Fibroblast of lung (primary cell): ENCODE results near the gene ABLIM2. TPM values are rescaled to one million over a fixed set of nuclear protein-coding genes. Genes with fewer than 3 reads are reported as not detected.
A peak's percentile ranks its signal among the peaks of the same experiment; 100 is the strongest.

Source experiments
- DNase-seq, 2 donors: peaks; one replicate each; pipeline versions ENCODE4 v3.0.0 to v3.0.0-alpha.2; 2010; ENCODE audit warnings: low read depth in 2 of 2
- H2AFZ ChIP-seq: 2 replicates; pipeline ENCODE4 v1.5.1; 2012; ENCODE audit warnings: low read length, control low read depth, inconsistent platforms
- H3K27ac ChIP-seq: 2 replicates; pipeline ENCODE4 v1.5.1; 2011; ENCODE audit warnings: low read length, control low read depth; ENCODE audit not compliant: insufficient read depth
- H3K27me3 ChIP-seq: 2 replicates; pipeline ENCODE4 v1.5.1; 2011; ENCODE audit warnings: mild to moderate bottlenecking, low read length; ENCODE audit not compliant: control insufficient read depth, insufficient read depth
- H3K36me3 ChIP-seq: 2 replicates; pipeline ENCODE4 v1.5.1; 2011; ENCODE audit warnings: low read length; ENCODE audit not compliant: control insufficient read depth, insufficient read depth
- H3K4me1 ChIP-seq: 2 replicates; pipeline ENCODE4 v1.5.1; 2011; ENCODE audit warnings: low read length; ENCODE audit not compliant: control insufficient read depth, insufficient read depth; ENCODE audit errors: extremely low read depth
- H3K4me2 ChIP-seq: 2 replicates; pipeline ENCODE4 v1.5.1; 2011; ENCODE audit warnings: low read length, control low read depth; ENCODE audit not compliant: insufficient read depth; ENCODE audit errors: extremely low read depth
- H3K4me3 ChIP-seq, 4 experiments: fragments of 200-600 bp in 1 of 4; sonication (generic) in 1 of 4; replicated peaks in 1 of 4; 2 replicates each; pipeline ENCODE4 v1.5.1; 2011 to 2016; ENCODE audit warnings: low read length in 4 of 4, low read depth in 3 of 4, mild to moderate bottlenecking in 3 of 4, control low read depth in 2 of 4, inconsistent platforms in 1 of 4, mixed read lengths in 1 of 4; ENCODE audit not compliant: insufficient read depth in 1 of 4; ENCODE audit errors: control extremely low read depth in 1 of 4
- H3K79me2 ChIP-seq: 2 replicates; pipeline ENCODE4 v1.5.1; 2012; ENCODE audit warnings: mild to moderate bottlenecking, low read length, inconsistent platforms; ENCODE audit not compliant: control insufficient read depth, insufficient read depth
- H3K9ac ChIP-seq: 2 replicates; pipeline ENCODE4 v1.5.1; 2011; ENCODE audit warnings: mild to moderate bottlenecking, low read length, control low read depth; ENCODE audit not compliant: insufficient read depth
- H3K9me3 ChIP-seq: 2 replicates; pipeline ENCODE4 v1.5.1; 2012; ENCODE audit warnings: low read depth, low read length; ENCODE audit not compliant: control insufficient read depth, insufficient read depth
- H4K20me1 ChIP-seq: 2 replicates; pipeline ENCODE4 v1.5.1; 2011; ENCODE audit warnings: low read length; ENCODE audit not compliant: control insufficient read depth, insufficient read depth; ENCODE audit errors: extremely low read depth
- EZH2 ChIP-seq: IDR thresholded peaks from 2 replicates; pipeline ENCODE4 v1.5.1; 2012; ENCODE audit warnings: low read length, control low read depth, mild to moderate bottlenecking; ENCODE audit errors: missing control alignments
- polyA plus RNA-seq, 2 donors: library from polyadenylated mRNA; depleted of rRNA in 1 of 2; stranded (reverse) in 1 of 2; unstranded in 1 of 2; fragments of >200 nt; gene quantifications; 2 replicates each; pipeline ENCODE4 v1.2.1, GENCODE V29; 2011 to 2012; ENCODE audit warnings: missing spikeins in 1 of 2
- total RNA-seq: library from RNA; depleted of rRNA; stranded (reverse); fragments of >200 nt; gene quantifications from 2 replicates; pipeline ENCODE4 v1.2.1, GENCODE V29; 2014
- TF ChIP-seq, protein P1 (sequence below), 2 donors: IDR thresholded peaks in 1 of 2; conservative IDR thresholded peaks in 1 of 2; 1 replicate in 1 of 2; 2 replicates in 1 of 2; pipeline ENCODE4 v1.5.1; 2011 to 2012; ENCODE audit warnings: low read length in 2 of 2, control low read depth in 1 of 2, inconsistent platforms in 1 of 2, low read depth in 1 of 2, mild to moderate bottlenecking in 1 of 2

The ABLIM2 gene
- total and polyA plus RNA-seq, 2 donors (not counting 1 experiment from before 2014, with no cell fraction given) = 0.66 to 2.6 TPM

DNA sequence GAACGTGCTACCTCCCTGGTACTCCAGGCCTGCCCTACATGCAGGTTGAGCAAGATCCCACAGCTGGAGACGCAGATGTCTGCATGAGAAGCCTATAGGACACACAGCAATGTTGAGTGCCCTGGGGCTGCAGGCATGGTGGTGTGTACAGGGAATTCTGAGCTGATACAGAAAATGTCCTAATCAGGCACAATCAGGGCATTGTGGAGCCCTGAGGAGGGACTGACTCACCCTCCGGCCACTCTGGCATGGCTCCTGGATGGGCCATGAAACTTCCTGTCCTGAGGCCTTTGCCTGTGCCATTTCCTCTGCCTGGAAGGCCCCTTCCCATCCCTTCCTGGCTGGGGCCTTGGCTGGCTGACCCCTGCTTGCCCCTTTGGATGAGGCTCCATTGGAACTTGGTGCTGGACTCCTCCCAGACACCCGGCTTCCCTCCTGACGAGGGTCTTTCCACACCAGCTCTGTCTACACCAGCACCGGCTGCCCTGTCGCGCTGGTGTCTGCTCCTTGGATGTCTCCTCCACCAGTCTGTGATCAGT, 202.3 kb downstream of the ABLIM2 start:
- Histone ChIP-seq H3K27ac (no peak overlapping the region), H3K9ac (no peak overlapping the region), H3K27me3 (no peaks in the 10 kb centered on the region), H3K4me1 (peaks cover 16% of the 10 kb centered on the region), H3K36me3 (no peaks in the 10 kb centered on the region), H4K20me1 (no peaks in the 10 kb centered on the region), H2AFZ (peak overlapping the region; percentile 34), H3K4me3 (no peak overlapping the region), H3K4me2 (peak overlapping the region; percentile 6), H3K79me2 (no peaks in the 10 kb centered on the region), H3K9me3 (no peaks in the 10 kb centered on the region)
- peak; percentile 62 to 79 for DNase-seq
- TF ChIP-seq EZH2 = no peak
- TF ChIP-seq, protein P1, sequence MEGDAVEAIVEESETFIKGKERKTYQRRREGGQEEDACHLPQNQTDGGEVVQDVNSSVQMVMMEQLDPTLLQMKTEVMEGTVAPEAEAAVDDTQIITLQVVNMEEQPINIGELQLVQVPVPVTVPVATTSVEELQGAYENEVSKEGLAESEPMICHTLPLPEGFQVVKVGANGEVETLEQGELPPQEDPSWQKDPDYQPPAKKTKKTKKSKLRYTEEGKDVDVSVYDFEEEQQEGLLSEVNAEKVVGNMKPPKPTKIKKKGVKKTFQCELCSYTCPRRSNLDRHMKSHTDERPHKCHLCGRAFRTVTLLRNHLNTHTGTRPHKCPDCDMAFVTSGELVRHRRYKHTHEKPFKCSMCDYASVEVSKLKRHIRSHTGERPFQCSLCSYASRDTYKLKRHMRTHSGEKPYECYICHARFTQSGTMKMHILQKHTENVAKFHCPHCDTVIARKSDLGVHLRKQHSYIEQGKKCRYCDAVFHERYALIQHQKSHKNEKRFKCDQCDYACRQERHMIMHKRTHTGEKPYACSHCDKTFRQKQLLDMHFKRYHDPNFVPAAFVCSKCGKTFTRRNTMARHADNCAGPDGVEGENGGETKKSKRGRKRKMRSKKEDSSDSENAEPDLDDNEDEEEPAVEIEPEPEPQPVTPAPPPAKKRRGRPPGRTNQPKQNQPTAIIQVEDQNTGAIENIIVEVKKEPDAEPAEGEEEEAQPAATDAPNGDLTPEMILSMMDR (conservative IDR thresholded peaks at IDR 0.05 in 1 of 2, IDR thresholded peaks at IDR 0.05 in 1 of 2; ENCODE audit: low read depth in 1 of 2, low read length in 2 of 2) = no peak

DNA sequence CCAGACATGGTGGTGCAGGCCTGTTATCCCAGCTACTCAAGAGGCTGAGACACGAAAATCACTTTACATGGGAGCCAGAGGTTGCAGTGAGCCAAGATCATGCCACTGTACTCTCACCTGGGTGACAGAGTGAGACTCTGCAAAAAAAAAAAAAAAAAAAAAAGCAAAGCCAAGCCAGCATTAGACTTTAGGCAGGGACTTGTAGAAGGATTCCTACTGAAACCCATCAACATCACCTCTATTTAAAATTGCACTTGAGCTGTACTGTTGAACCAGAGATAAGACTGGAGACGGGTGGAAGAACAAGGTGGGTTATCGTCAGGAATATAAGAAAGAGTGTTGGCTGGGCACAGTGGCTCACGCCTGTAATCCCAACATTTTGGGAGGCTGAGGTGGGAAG, 203.2 kb downstream of the ABLIM2 start:
- H2AFZ ChIP-seq = no peak overlapping the region
- no peaks in the 10 kb centered on the region for H3K79me2 ChIP-seq
- no peak overlapping the region for H3K4me3 ChIP-seq
- peaks cover 10% of the 10 kb centered on the region for H3K4me1 ChIP-seq
- H3K27ac ChIP-seq = no peak overlapping the region
- H3K27me3 ChIP-seq = no peaks in the 10 kb centered on the region
- H3K36me3 ChIP-seq = no peaks in the 10 kb centered on the region
- H3K9me3 ChIP-seq = no peaks in the 10 kb centered on the region
- H3K9ac ChIP-seq = no peak overlapping the region
- DNase-seq = no peak
- no peaks in the 10 kb centered on the region for H4K20me1 ChIP-seq
- no peak overlapping the region for H3K4me2 ChIP-seq
- TF ChIP-seq, protein P1 (conservative IDR thresholded peaks at IDR 0.05 in 1 of 2, IDR thresholded peaks at IDR 0.05 in 1 of 2; ENCODE audit: low read depth in 1 of 2, low read length in 2 of 2) = no peak
- TF ChIP-seq EZH2 = no peak

DNA sequence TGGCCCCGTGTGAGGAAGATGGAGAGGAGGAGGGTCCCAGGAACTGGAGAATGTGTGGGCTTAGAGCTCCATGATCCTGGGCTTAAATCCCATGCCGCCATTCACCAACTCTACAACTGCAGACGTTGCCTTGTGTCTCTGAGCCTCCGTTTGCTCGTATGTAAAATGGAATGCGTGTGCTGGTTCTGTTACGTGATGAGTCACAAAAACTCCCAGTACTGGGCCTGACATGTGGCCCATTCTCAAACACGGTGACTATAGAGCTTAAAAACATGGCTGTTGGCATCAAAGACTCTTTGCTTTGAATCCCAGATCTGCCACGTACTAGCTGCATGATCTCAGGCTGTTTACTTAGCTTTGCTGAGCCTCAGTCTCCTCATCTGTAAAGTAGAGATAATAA, 206.0 kb downstream of the ABLIM2 start:
- no peaks in the 10 kb centered on the region for H3K27me3 ChIP-seq
- DNase-seq = no peak
- no peaks in the 10 kb centered on the region for H3K9me3 ChIP-seq
- H3K36me3 ChIP-seq = no peaks in the 10 kb centered on the region
- H3K4me3 ChIP-seq = no peak overlapping the region
- H3K9ac ChIP-seq = no peak overlapping the region
- H3K27ac ChIP-seq = no peak overlapping the region
- no peak overlapping the region for H2AFZ ChIP-seq
- H3K4me1 ChIP-seq = peaks cover 6% of the 10 kb centered on the region
- TF ChIP-seq, protein P1 (conservative IDR thresholded peaks at IDR 0.05 in 1 of 2, IDR thresholded peaks at IDR 0.05 in 1 of 2; ENCODE audit: low read depth in 1 of 2, low read length in 2 of 2) = no peak
- TF ChIP-seq EZH2 = no peak
- no peaks in the 10 kb centered on the region for H3K79me2 ChIP-seq
- no peaks in the 10 kb centered on the region for H4K20me1 ChIP-seq
- no peak overlapping the region for H3K4me2 ChIP-seq
